Vagina (tissue), 2 donors: ENCODE data around the gene NAA38.

ENCODE experiments used
- POLR2A ChIP-seq, 2 donors: fragments of 450-650 bp; IDR thresholded peaks; one replicate each; pipeline ENCODE4 v1.6.1; 2017; ENCODE audit warnings: antibody characterized with exemption in 2 of 2, mild to moderate bottlenecking in 2 of 2, moderate library complexity in 2 of 2
- POLR2AphosphoS5 ChIP-seq, 2 donors: sonication (generic); formaldehyde crosslinking; IDR thresholded peaks; one replicate each; pipeline ENCODE4 v1.9.0; 2017; ENCODE audit warnings: antibody characterized with exemption in 2 of 2, mild to moderate bottlenecking in 2 of 2, low read depth in 1 of 2; ENCODE audit not compliant: insufficient read depth in 1 of 2
- TF ChIP-seq, protein P1 (sequence below), 3 experiments: fragments of 450-650 bp in 2 of 3; fragments of 200-600 bp in 1 of 3; sonication (generic) in 1 of 3; IDR thresholded peaks; one replicate each; pipeline ENCODE4 v1.5.1; 2017 to 2019; ENCODE audit warnings: antibody characterized with exemption in 3 of 3, mild to moderate bottlenecking in 2 of 3, moderate library complexity in 2 of 3

DNA sequence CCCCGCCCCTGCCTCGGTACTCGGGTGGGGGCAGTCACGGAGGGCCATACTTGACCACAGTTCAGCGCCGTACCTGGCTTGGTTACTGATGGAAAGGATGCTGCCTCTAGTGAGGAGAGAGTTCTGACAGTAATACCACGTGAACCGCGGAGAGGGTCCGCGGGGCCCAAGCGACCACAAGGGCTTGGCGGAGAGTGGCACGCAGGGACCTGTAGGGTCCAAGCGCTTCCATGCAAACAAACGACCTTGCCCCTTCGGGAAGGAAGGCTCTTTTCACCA, 14.2 kb downstream of the NAA38 start:
- TF ChIP-seq POLR2AphosphoS5 (IDR thresholded peaks at IDR 0.05; ENCODE audit: insufficient read depth in 1 of 2, low read depth in 1 of 2) (peak in 1 of 2 donors; percentile 69), POLR2A (IDR thresholded peaks at IDR 0.05) (no peak)
- TF ChIP-seq, protein P1, sequence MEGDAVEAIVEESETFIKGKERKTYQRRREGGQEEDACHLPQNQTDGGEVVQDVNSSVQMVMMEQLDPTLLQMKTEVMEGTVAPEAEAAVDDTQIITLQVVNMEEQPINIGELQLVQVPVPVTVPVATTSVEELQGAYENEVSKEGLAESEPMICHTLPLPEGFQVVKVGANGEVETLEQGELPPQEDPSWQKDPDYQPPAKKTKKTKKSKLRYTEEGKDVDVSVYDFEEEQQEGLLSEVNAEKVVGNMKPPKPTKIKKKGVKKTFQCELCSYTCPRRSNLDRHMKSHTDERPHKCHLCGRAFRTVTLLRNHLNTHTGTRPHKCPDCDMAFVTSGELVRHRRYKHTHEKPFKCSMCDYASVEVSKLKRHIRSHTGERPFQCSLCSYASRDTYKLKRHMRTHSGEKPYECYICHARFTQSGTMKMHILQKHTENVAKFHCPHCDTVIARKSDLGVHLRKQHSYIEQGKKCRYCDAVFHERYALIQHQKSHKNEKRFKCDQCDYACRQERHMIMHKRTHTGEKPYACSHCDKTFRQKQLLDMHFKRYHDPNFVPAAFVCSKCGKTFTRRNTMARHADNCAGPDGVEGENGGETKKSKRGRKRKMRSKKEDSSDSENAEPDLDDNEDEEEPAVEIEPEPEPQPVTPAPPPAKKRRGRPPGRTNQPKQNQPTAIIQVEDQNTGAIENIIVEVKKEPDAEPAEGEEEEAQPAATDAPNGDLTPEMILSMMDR (IDR thresholded peaks at IDR 0.05): no peak
